ENCODE results near the gene PRICKLE4. TPM values are rescaled to one million over a fixed set of nuclear protein-coding genes. Genes with fewer than 3 reads are reported as not detected.

The PRICKLE4 gene
- total and polyA plus RNA-seq, 2 of the 8 experiments (the other 6 are each of a cell fraction or from before 2014, with no cell fraction given) = 0.32 to 1.4 TPM

- Histone ChIP-seq H3K27ac (ENCODE audit: low read depth, low read length) (no peak overlapping the region), H4K5ac (ENCODE audit: insufficient read length, low read depth, low read length) (no peak overlapping the region), H3K79me2 (ENCODE audit: control insufficient read depth in 1 of 2, insufficient read depth in 2 of 2, low read length in 2 of 2) (no peaks in the 10 kb centered on the region; a peak in 1 of 4 replicates), H3K27me3 (replicated peaks in 1 of 4; ENCODE audit: control insufficient read depth in 3 of 4, extremely low read depth in 1 of 4, insufficient read depth in 3 of 4, low read length in 3 of 4) (no peaks in the 10 kb centered on the region), H3K79me1 (ENCODE audit: low read depth, low read length) (no peaks in the 10 kb centered on the region), H3K56ac (replicated peaks; ENCODE audit: insufficient read length, low read depth, low read length) (no peak overlapping the region), H3K9ac (replicated peaks in 1 of 4; ENCODE audit: extremely low read depth in 1 of 4, low read depth in 3 of 4, low read length in 3 of 4) (no peak overlapping the region), H2BK12ac (ENCODE audit: low read depth, low read length) (no peak overlapping the region), H2AK5ac (ENCODE audit: low read depth, low read length) (no peak overlapping the region), H3K14ac (ENCODE audit: insufficient read length) (no peak overlapping the region), H3K4me1 (replicated peaks in 1 of 4; ENCODE audit: control insufficient read depth in 3 of 4, insufficient read depth in 4 of 4, low read length in 3 of 4) (no peaks in the 10 kb centered on the region), H2BK20ac (ENCODE audit: low read length) (no peak overlapping the region), H3K36me3 (ENCODE audit: control insufficient read depth in 2 of 4, insufficient read depth in 4 of 4, low read length in 3 of 4) (no peaks in the 10 kb centered on the region), H3K23me2 (ENCODE audit: low read depth, low read length) (no peaks in the 10 kb centered on the region), H3K23ac (ENCODE audit: insufficient read length) (no peak overlapping the region), H4K20me1 (replicated peaks in 1 of 2; ENCODE audit: control insufficient read depth in 1 of 2, insufficient read depth in 2 of 2, low read length in 2 of 2) (peaks cover 0 to 1% of the 10 kb centered on the region in 2 experiments), H2AFZ (ENCODE audit: low read length) (no peak overlapping the region), H3K4me3 (ENCODE audit: extremely low read depth in 1 of 4, insufficient read depth in 2 of 4, low read depth in 3 of 4, low read length in 4 of 4) (no peak overlapping the region), H3K4ac (replicated peaks; ENCODE audit: insufficient read length, low read depth, low read length) (no peak overlapping the region), H2BK120ac (replicated peaks; ENCODE audit: low read depth, low read length) (no peak overlapping the region), H3K9me3 (ENCODE audit: insufficient read depth in 2 of 2, low read depth in 1 of 2, low read length in 1 of 2) (no peaks in the 10 kb centered on the region), H4K91ac (replicated peaks; ENCODE audit: insufficient read length, low read length) (no peak overlapping the region), H2BK5ac (ENCODE audit: low read depth, low read length) (no peak overlapping the region), H3K4me2 (ENCODE audit: insufficient read depth in 1 of 2, low read depth in 2 of 2, low read length in 2 of 2) (no peak overlapping the region), H2BK15ac (ENCODE audit: low read length) (no peak overlapping the region), H4K8ac (ENCODE audit: extremely low read depth, insufficient read depth, low read length) (no peak overlapping the region), H3K18ac (ENCODE audit: extremely low read depth, low read length) (no peak overlapping the region)
- ChIA-PET POLR2A (ENCODE audit: partially characterized antibody) (no interaction called here), CTCF (ENCODE audit: partially characterized antibody) (interaction anchor here (1.8 to 3.1 kb wide), 2 partner anchors 12 to 84 kb away, joined by 3 to 19 read pairs; partner anchors contain the start of gene MED20)
- DNase-seq (ENCODE audit: low read depth in 1 of 2, low spot score in 2 of 2) = no peak
- 90% methylated on average over 2 of the region's 2 CpGs; no CpG with 5 or more reads in 1 of the 2 experiments for WGBS, 2 experiments (ENCODE audit: extremely low coverage in 1 of 2, insufficient coverage in 1 of 2, insufficient read length in 1 of 2, insufficient replicate concordance in 2 of 2, low coverage in 1 of 2, low lambda C conversion rate in 2 of 2, missing lambda C conversion rate in 1 of 2)
- FAIRE-seq = no peak
- no peak for TF ChIP-seq JUN (IDR thresholded peaks at IDR 0.05; ENCODE audit: low read depth, low read length)
Measured at GRCh38 chr6:41836660-41837052, 56.1 kb downstream of the PRICKLE4 start.
